NCI-H526 (cell line): ENCODE measurements around the gene TPCN2.

ENCODE experiments used
- DNase-seq, 2 experiments: peaks; one replicate each; lab custom pipeline; 2025; lab: John Stamatoyannopoulos, UW

Gene TPCN2

GRCh38 chr11:69039501-69039900, 9.2 kb upstream of the TPCN2 start:
- DNase-seq, result no peak

- no peak for DNase-seq
These were observed 8.7 kb upstream of the TPCN2 start for GRCh38 chr11:69040051-69040450.

GRCh38 chr11:69040581-69041260, 8.0 kb upstream of the TPCN2 start:
- no peak for DNase-seq

GRCh38 chr11:69041516-69041915, 7.2 kb upstream of the TPCN2 start:
- no peak for DNase-seq

GRCh38 chr11:69044111-69045013, 4.4 kb upstream of the TPCN2 start:
- DNase-seq, result peak; percentile 48 to 82

- DNase-seq, result no peak
These were observed 570 bp upstream of the TPCN2 start for GRCh38 chr11:69048031-69048693.

- DNase-seq, result no peak
These were observed 747 bp downstream of the TPCN2 start for GRCh38 chr11:69049490-69049867.

GRCh38 chr11:69050592-69051380, 2.1 kb downstream of the TPCN2 start:
- DNase-seq, result no peak

GRCh38 chr11:69051381-69052342, 2.9 kb downstream of the TPCN2 start:
- DNase-seq, result peak in 1 of 2 experiments; percentile 39

GRCh38 chr11:69052343-69053168, 3.8 kb downstream of the TPCN2 start:
- DNase-seq, result no peak

- DNase-seq, result no peak
These were observed 4.4 kb downstream of the TPCN2 start for GRCh38 chr11:69053169-69053477.

GRCh38 chr11:69053546-69054396, 5.0 kb downstream of the TPCN2 start:
- no peak for DNase-seq

- no peak for DNase-seq
These were observed 5.9 kb downstream of the TPCN2 start for GRCh38 chr11:69054397-69055211.

- DNase-seq, result no peak
These were observed 6.5 kb downstream of the TPCN2 start for GRCh38 chr11:69055212-69055586.

GRCh38 chr11:69055598-69056516, 7.1 kb downstream of the TPCN2 start:
- DNase-seq, result no peak

GRCh38 chr11:69057236-69057635, 8.5 kb downstream of the TPCN2 start:
- no peak for DNase-seq

GRCh38 chr11:69057801-69058200, 9.1 kb downstream of the TPCN2 start:
- DNase-seq, result no peak
